Stimulated activated CD4-positive, alpha-beta T cell treated with anti-CD3 and anti-CD28 coated beads, Interleukin-15, amount 100 ng/mL, for 1 hour (primary cell): Measurements from ENCODE around the gene DAGLB.
"Not testable (repeated sequence)": the region's sequence is repeated elsewhere in the genome, so short reads cannot be mapped to it uniquely, and the experiment has no call there.

Experiments
- DNase-seq, 2 donors: peaks; one replicate each; pipeline ENCODE4 v3.0.0-alpha.2; 2020; ENCODE audit warnings: low read depth in 1 of 2, low spot score in 1 of 2

DAGLB gene

DNA sequence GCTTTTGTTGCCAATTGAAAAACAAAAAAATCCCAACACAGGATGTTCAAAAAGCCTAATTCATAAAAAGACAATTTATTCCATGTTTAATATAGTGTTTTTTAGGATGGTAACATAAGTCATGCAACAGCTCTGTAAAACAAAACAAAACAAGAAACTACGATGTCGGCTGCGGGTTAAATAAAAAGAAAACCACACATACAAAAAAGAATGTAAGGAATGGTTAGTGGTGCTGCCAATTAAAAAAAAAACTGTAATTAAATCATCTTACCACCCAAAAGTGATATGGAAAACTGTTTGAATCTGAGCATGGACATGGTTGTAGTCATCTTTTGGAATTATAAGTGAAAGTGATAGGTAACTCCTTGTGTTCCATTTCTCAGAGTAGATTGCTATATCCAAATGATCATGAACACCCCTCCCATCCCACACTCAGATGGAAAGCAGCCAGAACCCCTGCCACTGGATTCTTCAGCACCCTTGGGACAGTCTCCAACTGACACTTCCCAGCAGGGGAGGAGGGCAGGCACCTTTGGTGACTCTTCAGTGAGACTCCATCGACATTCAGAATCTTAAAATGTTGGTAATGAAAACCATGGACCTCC, 14.3 kb upstream of the DAGLB start:
- DNase-seq = no peak

DNA sequence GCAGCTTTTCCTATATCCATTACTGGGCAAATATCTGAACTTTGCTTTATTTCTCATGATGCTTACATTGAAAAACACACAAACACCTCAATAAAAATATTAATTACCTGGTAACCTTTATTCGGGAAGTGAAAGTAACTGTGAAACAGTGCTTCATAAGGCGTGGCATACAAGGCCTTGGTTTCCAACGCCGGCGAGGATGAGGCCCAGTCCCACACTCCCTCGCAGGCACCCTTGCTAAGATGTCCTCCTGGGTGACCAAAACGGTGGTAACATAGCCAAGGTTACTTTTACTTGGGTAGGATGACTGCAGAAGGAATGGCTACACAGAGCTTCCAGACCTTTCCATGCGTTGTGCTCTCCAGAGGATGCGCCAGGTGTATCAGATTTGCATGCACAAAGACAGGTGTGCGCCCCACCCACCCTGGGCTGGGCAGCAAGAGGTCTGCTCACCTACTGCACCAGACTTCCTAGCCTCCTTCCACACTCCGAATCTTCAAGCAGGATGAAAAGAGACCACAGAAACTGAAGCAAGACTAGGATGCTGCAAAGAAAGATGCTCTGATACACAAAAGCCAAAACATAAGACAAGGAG, 13.3 kb upstream of the DAGLB start:
- no peak for DNase-seq

DNA sequence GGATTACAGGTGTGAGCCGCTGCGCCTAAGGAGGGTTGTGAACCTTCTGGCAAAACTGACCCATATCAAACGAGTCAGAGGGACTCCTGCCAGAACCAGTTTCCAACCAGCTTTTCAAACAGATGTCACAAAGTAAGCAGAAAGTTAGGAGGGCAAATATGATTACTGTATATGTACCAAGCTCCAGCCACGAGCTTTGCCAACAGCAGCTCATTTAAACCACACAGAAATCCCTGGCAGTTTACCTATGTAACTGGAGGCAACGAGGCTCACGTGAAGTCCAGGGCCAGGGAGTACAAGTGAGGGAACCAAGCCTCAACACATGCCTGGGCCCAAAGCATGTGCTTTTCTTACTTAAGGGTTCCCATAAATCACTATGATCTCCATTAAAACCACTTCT, 12.5 kb upstream of the DAGLB start:
- DNase-seq = no peak

DNA sequence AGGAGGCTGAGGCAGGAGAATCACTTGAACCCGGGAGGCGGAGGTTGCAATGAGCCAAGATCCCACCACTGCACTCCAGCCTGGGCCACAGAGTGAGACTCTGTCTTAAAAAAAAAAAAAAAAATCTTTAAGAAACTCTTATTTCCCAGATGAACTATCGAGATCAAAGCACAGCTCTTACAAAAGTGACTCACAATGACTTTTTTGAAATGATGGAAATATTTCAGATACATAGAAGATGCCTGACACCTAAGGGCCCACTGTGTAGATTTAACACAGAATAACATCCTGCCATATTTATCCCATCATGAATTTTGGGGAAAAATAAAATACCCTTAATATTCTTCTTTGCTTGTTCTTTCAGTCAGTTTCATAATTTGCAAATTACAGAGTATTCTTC, 10.9 kb upstream of the DAGLB start:
- not testable (repeated sequence) for DNase-seq

DNA sequence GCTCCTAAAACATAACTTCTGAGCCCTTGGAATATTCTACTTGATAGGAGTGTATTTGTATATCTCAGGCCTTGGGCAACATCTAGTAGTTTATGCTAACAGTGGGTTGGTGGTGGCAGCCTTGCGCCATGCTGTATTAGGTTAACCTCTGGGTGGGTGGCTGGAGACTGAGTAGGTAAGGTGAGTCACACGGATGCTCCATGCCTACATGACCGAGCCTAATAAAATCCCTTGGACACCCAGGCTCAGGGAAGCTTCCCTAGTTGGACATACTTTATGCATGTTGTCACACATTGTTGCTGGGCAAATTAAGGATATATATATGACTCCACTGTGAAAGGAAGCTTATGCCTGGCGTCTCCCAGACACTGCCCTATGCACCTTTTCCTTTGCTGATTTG, 6.0 kb upstream of the DAGLB start:
- DNase-seq = no peak

DNA sequence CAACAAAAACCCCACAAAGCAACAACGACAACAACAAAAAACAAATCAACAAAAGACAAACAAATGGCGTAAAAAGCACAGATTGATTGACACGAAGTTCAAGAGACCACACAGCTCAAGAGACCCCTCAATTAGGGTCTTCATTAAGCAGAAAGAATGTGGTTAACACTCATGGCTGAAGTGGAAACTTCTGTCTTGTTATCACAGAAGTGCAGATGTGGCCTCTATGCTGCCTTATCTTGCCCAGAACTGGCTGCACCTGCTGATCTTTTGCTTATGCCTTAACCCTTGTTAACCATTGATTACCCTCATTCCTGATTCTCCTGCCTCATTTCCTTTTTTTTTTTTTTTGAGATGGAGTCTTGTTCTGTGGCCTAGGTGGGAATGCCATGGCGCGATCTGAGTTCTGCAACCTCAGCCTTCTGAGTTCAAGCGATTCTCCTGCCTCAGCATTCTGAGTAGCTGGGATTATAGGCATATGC, 3.5 kb upstream of the DAGLB start:
- DNase-seq = no peak

DNA sequence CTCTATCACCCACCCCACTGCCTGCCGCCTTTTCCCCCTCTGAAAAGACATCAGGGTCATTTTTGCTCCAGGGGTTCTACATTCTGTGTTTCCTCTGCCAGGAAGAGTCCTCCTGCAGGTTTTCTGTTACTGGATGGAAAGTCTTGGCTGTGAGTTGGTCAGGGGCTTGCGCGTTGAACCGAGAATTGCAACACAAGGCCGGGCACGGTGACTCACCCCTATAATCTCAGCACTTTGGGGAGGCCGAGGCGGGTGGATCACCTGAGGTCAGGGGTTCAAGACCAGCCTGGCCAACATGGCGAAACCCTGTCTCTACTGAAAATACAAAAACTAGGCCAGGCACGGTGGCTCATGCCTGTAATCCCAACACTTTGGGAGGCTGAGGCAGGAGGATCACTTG, 2.8 kb upstream of the DAGLB start:
- not testable (repeated sequence) for DNase-seq

DNA sequence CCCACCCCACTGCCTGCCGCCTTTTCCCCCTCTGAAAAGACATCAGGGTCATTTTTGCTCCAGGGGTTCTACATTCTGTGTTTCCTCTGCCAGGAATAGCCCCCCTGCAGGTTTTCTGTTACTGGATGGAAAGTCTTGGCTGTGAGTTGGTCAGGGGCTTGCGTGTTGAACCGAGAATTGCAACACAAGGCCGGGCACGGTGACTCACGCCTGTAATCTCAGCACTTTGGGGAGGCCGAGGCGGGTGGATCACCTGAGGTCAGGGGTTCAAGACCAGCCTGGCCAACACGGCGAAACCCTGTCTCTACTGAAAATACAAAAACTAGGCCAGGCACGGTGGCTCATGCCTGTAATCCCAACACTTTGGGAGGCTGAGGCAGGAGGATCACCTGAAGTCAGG, 2.1 kb upstream of the DAGLB start:
- not testable (repeated sequence) for DNase-seq

DNA sequence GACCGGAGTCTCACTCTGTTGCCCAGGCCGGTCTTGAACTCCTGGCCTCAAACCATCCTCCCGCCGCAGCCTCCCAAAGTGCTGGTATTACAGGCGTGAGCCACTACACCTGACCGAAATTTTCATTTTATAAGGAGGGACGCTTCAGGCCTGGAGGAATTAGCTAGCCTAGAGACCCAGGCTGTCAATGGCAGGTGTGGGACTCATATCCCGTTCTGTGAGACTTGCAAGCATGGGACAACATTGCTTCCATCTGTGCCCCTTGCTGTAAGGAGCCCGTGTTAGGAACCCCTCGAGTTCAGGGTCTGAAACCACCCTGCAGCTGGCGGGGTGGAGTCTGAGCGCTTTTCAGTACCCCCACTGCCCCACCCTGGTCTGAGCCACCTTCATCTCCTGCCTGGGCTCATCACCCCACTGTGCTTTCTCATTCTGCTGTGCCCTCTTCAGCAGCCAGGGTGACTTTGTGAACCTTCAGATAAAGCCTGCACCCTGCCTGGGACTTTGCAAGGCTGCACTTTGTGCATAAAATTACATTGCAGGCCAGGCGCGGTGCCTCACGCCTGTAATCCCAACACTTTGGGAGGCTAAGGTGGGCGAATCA, 1.3 kb upstream of the DAGLB start:
- no peak for DNase-seq

DNA sequence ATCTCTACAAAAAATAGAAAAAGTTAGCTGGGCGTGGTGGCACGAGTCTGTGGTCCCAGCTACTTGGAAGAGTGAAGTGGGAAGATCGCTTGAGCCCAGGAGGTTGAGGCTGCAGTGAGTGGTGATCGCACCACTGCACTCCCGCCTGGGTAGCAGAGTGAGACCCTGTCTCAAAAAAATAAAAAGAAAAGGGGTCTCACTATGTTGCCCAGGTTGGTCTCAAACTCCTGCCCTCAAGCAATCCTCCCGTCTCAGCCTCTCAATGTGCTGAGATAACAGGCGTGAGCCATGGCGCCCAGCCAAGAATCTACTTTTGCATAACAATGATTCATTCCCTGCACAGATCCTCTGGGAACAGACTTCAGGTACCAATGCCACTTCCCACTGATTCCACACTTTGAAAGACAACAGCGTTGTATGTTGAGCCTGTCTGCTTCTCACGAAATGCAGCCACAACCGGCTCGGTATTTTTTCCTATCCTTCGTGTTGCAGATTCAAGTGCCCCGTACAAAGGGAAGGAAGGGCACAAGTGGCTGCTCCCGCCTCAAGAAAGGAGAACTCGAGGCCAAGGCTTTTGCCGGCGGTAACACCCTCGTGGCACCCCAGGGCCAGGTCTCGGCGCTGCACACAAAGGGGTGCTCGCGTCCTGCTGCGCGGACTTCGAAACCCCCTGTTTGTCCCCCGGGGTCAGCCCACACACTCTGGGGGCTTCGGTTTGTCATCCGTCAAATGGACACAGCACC, 745 bp downstream of the DAGLB start:
- peak in 1 of 2 donors; percentile 12 for DNase-seq

DNA sequence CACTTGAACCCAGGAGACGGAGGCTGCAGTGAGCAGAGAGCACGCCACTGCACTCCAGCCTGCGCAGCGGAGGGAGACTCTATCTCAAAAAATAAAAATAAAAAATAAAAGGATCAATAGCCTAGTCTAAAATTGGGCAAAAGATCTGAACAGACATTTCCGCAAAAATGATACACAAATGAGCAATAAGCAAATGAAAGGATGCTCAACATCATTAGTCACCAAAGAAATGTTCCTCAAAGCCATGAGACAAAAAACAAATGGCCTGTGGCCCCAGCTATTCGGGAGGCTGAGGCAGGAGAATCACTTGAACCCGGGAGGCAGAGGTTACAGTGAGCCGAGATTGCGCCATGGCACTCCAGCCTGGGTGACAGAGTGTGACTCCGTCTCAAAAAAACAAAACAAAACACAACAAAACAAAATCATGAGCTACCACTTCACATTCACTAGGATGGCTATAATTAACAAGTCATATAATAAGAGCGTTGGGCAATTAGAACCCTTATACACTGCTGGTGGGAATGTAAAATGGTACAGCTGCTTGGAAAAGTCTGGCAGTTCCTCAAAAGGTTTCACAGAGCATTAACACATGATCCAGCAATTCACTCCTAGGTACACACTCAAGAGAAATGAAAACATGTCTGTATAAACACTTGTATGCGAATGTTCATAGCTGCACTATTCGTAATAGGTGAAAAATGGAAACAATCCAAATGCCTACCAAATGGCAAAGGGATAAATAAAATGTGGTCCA, 3.1 kb downstream of the DAGLB start:
- DNase-seq = no peak

DNA sequence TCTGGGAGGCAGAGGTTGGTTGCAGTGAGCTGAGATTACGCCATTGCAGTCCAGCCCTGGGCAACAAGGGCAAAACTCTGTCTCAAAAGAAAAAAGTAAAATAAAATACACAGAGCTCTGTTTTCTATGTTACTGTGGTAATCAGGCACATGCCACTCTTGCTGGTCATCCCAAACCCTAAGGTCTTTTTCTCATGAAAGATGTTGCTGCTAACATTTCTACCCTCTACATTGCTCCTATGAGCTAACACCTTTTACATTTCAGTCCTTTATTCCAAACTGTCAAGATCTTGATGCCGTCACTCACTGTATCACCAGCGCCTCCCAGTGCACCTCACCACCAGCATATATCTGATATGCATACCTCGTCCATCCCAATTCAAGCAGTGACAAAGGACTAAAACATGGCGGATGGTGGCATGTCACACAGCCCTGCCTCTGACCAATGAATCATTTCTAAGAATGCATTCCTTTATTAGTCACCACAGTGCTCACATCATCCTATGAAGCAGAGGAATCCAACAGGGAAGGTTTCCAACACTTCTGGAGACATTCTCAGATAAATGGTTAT, 4.3 kb downstream of the DAGLB start:
- no peak for DNase-seq

DNA sequence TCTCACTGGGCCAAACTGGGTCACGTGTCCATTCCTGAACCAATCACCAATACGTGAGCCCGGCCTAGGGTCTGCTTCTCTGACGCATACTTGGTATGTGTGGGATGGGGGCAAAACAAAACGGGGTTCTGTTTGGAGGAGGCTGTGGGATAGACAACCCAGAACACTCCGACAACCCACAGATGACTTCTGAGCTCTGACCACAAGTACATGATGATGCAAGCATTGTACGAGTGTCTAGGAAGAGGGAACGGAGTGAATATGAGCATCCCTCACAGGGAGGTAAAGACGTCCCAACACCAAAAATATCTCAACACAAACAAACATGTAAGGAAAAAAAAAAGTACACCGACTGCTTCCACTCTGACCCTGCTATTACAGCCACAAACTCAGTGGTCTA, 5.6 kb downstream of the DAGLB start:
- no peak for DNase-seq

DNA sequence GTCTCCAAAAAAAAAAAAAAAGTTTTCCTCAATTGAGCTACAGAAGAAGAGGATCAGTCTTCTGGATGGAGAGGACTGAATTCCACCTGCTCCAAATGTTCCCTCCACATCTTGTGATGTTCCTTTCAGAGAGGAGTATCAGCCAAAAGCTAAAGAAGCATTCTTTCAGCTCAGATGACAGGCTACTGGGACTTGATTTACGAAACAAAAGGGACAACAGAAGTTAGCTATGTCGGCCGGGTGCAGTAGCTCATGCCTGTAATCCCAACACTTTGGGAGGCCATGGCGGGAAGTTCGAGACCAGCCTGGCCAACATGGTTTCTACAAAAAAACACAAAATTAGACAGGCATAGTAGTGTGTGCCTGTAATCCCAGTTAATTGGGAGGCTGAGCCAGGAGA, 7.4 kb downstream of the DAGLB start:
- no peak for DNase-seq

DNA sequence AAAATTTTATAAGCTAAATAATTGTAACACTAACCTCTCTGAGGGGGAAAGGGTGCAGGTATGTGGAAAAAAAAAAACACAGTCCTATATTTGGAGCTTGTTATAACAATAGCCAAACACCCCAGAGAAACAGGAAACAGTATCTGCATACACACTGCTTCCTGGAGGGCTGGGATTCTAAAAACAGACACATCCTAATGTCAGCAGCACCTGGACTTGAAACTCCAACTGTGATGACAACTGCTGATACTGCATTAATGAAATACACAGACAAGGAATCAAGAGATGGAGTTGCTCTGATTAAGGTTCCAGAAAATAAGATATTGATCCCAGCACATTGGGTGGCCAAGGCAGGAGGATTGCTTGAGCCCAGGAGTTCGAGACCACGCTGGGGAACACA, 9.3 kb downstream of the DAGLB start:
- no peak for DNase-seq

DNA sequence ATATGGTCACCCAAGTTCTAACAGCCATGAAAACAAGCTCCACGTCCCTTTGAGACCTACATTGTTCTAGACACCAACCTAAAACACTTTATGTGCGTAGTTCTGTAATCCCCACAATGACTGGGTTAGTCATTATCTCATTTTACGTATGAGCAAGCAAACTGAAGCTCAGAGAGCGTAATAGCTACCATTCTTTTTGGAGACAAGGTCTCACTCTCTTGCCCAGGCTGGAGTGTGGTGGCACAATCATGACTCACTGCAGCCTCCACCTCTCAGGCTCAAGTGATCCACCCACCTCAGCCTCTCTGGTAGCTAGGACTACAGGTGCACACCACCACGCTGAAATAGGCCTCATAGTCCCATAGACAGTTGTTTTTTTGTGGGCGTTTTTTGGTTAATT, 10.5 kb downstream of the DAGLB start:
- no peak for DNase-seq

DNA sequence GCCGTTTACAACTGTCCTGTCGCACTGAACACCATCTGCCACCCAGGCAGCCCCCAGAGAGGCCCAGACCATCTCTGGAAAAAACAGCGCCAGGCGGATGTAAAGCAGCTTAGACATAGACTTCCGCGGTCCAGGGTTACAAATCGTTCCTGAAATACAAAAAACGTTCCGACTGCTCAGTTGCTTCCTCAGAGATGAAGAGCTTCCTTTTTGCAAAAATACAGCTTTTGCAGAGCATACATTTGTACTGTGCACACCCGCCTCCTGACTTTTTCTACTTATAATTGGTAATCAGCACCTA, 11.4 kb downstream of the DAGLB start:
- no peak for DNase-seq

DNA sequence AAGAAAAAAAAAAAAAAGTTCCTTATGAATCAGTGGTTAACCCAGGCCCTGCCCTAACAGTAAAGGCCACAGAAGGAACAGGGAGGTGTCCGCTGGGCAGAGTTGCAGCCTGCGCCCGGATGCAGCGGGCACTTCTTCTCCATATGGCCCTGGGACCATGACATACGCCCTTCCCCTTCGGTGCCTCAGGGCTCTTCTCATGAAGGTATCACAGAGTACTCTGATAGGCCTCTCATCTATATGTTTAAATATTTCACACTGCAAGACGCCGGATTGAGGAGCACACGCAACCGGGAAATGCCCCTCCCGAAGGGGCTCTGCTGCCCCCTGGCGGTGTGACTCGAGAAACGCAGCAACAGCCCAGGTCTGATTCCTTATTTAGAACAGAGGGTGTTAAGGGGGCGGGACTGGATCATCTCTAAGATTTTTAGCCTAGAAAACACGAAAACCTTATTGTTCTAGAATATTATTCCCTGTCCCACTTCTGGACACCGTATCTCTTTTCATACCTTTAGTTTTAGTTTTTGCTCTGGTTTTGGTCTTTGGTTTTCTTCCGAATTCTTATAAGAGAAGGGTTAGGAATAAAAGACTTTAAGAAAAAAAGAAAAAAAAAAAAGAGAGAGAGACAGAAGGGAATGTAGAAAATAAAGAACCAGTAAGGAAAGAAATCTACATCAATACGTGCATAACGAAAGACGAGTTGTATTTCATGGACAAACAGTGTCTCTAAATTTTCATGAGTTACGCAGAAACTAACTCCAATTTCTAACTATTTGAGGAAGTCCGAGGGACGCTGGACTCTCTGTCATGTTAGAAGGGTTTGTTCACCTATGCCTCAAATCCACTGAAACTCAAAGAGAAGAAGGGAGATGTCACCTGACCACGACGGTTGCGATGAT, 12.0 kb downstream of the DAGLB start:
- DNase-seq = peak; percentile 77 to 81

DNA sequence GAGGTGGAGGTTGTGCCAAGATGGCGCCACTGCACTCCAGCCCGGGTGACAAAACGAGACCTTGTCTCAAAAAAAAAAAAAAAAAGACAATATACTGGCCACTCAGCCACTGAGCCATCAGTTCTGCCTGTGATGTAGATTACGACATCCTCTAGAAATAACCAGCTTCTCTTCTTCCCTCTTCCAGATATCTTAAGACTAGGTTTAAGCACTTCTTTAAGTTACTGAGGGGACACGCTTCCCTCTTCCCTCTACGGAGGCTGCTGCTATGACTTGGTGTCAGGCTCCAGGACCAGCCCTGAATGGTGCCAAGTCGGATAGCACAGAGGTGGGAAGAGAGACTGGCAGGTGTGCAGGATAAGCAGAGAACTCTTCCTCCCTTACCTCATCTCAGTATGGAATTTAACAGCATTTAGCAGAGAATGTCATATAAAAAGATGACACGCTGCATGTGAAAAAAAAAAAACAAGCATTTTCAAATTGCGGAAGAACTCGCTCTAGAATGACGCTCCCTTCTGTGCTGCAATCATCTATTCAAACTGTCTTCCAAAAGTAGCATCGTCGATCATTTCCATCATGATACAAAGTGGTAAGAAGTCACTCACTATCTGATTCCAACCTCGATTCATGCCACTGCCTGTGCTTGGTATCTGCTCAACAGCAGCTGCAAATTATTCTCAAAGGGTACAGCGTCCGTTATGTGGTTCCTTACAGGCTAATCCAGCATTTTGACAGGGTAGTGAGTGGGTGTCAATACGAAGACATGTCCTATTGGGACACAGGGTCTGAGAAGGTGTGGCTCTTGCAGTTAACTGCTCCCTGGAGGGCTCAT, 13.8 kb downstream of the DAGLB start:
- no peak for DNase-seq
